GM19452 (cell line): ENCODE measurements around the gene ANKRD28.

Source experiments
- ATAC-seq: cut with Tn5 transposase; IDR thresholded peaks from one replicate; pipeline ENCODE4 v1.9.1; 2021; ENCODE audit not compliant: unreplicated experiment

ANKRD28 gene

DNA sequence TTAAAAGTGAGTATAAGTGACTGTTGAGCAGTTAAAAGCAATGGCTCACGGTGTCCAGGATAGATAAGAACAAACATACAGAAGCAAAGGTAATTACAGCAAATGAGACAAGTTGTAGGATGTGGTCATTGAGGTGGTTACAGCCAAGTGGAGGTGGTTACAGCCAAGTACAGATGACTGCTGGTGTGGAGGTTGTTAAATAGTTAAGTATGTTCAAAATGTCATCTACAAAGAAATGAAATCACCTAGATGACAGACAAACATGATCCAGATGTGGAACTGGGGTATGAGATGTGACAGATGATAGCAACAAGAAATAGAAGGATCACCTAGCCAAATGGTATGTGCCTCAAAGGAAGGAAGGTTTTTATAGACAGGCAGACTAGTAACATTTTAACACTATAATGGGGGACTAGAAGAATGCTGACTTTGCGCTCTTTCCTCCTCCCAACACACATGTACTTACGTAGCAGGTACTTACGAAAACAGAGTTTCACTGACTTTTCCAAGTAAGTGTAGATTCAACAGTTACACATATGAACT lies 6.8 kb upstream of the ANKRD28 start:
- peak; percentile 35 for ATAC-seq

GRCh38 chr3:15803921-15804320 lies 6.1 kb upstream of the ANKRD28 start:
- no peak for ATAC-seq

GRCh38 chr3:15801298-15801697 lies 3.5 kb upstream of the ANKRD28 start:
- ATAC-seq: no peak

DNA sequence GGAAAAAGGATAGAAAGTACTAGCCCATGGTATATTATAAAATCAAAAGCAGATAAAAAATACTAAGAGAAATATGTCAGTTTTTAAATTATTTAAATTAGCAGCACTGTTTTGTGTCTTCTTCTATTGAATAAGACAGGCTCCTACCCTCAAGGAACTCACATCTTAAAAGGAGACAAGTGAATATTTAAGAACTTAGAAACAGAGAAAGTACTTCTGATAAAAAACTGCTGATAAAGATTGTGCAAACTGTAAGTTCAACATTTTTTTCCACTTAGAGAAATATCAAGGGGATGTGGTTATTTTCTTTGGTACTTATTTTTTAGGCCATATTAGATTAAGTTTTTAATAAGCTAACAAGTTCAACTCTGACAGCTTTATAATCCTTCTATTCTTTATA lies 3.0 kb upstream of the ANKRD28 start:
- ATAC-seq: no peak

- no peak for ATAC-seq
Observed at GRCh38 chr3:15800327-15800726, 2.5 kb upstream of the ANKRD28 start.

DNA sequence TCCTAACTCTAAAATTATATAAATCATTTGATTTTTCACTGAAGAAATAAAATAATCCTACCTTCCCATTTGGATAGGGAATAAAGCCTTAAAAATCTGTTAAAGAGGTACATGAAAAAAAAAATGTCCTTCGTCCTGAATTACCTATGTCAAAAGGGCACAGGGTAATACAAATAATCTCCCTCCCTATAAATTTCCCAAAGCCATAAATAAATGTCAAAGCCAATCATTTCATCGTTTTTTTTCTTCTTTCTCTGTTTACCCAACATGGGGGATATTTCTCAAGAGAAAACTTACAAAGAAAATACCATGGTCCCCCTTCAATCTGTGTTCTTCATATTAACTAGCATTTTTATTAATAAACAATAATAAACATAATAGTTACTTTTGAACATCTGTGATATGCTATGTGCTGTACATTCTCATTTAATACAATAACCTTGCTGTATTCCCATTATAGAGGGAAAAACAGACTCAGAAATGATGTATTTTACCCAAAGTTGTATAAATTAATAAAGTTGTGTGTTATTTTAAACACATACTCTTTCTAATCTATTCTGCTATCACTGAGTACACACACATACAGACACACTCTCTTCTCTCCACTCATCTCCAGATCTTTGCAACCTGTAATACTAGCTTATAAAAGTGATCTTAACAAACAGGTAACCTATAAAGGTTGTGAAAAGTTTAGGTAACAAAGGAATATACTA lies 910 bp upstream of the ANKRD28 start:
- no peak for ATAC-seq

GRCh38 chr3:15796771-15797641 lies 773 bp downstream of the ANKRD28 start:
- peak; percentile 30 for ATAC-seq

DNA sequence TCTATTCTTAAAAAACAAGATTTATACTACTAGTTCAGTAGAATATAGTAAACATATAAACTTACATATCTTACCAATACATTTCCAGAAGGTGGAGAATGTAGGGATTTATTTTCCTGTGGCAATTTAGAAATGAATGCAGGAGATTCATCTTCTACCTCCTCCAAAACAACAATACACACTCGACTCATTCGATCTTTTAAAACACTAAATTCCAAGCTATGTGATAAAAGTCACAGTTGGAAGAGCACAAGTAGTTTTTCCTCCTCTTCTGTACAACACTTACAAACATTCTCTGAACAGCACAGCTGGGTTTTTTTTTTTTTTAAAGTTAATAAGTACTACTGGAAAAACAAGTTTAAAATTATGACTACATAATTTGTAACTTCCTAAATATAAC lies 1.4 kb downstream of the ANKRD28 start:
- ATAC-seq: no peak

DNA sequence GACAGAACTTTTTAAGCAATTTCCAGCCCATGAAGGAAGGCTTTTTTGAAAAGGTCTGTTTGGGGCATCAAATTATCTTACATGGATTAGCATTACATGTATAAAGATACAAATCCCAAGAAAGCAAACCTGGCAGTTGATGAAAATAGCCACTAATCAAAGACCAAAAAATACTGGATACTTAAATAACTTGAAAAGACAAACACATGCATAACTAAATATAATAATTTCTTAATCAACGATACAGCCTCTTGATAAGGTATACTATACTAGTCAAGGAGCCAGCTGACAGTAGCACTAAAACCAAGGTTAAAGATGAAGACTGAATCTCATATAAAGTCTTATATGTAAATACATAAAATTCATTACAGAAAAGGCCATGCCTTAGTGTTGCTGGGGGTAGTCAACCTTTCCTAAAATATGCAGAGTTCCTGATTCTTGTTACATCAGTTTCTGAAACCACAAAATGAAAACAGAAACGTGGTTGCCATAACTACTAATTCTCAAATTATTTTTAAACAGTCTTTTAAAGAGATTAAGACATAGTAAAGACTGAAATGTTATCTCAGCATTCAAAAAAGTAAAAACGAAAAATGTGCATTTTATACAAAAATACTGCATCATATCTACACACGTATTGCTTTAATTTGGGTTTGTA lies 2.0 kb downstream of the ANKRD28 start:
- no peak for ATAC-seq

DNA sequence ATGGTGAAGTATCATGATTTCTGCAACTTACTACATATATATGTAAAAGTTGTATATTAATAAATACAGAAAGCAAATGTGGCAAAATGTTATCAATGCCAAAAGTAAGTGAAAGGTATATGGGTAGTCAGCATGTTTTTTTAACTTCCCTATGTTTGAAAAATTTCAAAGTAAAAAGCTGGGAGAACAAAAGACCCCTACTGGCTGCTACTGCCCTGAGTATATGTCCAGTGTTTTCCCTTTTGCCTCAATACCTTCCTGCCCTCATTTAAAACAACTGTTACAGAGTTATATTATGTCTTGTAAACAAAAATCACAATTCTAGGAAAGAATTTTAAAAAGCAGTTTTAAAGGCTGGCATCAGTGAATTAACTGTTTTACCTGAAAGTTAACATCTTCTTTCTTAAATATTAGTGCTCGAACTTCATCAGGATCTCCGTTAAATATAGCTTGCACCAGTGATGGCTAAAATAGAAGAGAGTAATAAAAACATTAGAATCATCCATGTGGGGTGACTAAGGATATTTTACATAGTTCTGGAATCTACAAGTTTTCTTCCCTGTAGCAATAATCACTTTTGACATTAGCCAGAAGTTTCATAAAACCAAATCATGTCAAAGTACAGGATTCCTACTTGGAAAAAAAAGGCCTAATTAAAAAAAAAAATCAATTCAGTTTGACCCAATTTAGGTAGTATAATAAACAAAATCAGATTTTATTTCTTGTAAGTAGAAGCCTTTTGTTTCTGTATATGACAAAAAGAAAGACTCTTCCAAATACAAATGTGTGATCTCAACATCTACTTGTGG lies 2.7 kb downstream of the ANKRD28 start:
- no peak for ATAC-seq

- ATAC-seq: no peak
Observed at GRCh38 chr3:15794303-15794771, 3.4 kb downstream of the ANKRD28 start.

GRCh38 chr3:15791525-15791924 lies 6.3 kb downstream of the ANKRD28 start:
- ATAC-seq: no peak

- no peak for ATAC-seq
Observed at GRCh38 chr3:15787941-15788340, 9.8 kb downstream of the ANKRD28 start.

DNA sequence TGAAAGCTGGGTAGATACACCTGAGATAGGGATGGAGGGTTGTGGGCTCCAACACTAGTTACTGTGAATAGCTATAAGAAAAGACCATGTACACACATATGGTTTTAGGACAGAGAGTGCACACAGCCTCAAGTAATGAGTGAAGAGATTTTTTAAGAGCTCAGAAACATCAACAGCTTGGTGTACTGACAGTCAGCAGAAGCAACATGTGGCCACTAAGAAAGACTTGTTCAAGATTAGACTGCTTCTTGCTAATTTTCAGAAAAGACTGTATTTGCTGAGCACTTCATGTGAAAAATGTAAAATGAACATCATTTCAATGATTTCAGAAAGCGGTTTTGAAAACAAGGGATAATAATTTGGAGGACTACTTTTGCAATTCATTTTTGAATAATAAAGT lies 10.3 kb downstream of the ANKRD28 start:
- no peak for ATAC-seq

GRCh38 chr3:15783361-15783969 lies 14.3 kb downstream of the ANKRD28 start:
- no peak for ATAC-seq

- ATAC-seq: no peak
Observed at GRCh38 chr3:15782429-15782828, 15.3 kb downstream of the ANKRD28 start.

DNA sequence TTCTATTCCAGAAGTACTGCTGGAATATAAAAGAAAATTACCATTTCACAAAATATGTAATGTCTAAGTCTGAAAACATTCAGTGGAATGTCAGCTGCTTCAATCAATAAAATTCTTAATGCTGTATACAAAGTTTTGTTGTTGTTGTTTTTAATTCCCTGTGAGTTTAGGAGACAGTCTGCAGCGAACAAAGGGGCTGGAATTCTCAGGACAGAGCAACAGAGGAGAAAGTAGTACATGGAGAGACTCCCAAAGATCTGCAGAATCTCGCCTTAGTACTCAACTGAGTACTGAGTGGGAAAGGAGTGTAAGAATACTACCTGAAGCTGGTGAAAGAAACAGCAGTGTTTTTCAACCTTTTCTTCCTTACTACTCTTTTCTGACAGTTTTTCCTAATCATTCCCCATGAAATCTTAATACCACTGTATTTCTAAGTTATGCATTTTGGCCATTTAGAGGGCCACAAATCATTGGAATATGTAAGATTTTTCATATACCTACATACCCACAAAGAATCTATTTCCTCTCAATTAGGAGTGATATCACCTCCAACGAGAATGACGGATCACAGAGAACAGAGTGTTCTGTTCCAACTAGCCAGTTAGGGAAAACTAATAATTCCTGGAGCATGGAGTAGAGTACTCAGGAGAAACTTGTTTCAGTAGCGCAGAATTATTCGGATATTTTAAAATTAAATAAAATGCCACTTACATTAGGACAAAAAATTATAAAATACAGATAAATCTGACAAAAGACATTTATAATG lies 16.0 kb downstream of the ANKRD28 start:
- no peak for ATAC-seq

GRCh38 chr3:15781131-15781530 lies 16.6 kb downstream of the ANKRD28 start:
- ATAC-seq: no peak

- ATAC-seq: no peak
Observed at GRCh38 chr3:15779111-15779510, 18.7 kb downstream of the ANKRD28 start.
